Neutrophil (primary cell): Measurements from ENCODE around the gene ZNF75A.

Source experiments
- H3K27ac ChIP-seq: fragments of 200-600 bp; sonication (generic); 2 replicates; pipeline ENCODE4 v1.5.1; 2016; ENCODE audit warnings: mild to moderate bottlenecking, moderate library complexity
- H3K27me3 ChIP-seq: fragments of 200-600 bp; sonication (generic); 2 replicates; pipeline ENCODE4 v1.6.0; 2016; ENCODE audit warnings: mild to moderate bottlenecking
- H3K36me3 ChIP-seq: fragments of 200-600 bp; sonication (generic); 2 replicates; pipeline ENCODE4 v1.5.1; 2017
- H3K4me1 ChIP-seq, 2 experiments: fragments of 200-600 bp in 1 of 2; sonication (generic) in 1 of 2; 1 replicate in 1 of 2; 2 replicates in 1 of 2; pipeline versions ENCODE4 v1.5.1 to v1.6.1; 2013 to 2016; ENCODE audit warnings: low read depth in 1 of 2, low read length in 1 of 2, mild to moderate bottlenecking in 1 of 2, moderate library complexity in 1 of 2; ENCODE audit not compliant: control insufficient read depth in 1 of 2, insufficient read depth in 1 of 2
- H3K4me3 ChIP-seq, 2 experiments: fragments of 200-600 bp in 1 of 2; sonication (generic) in 1 of 2; 1 replicate in 1 of 2; 2 replicates in 1 of 2; pipeline ENCODE4 v1.5.1; 2013 to 2016; ENCODE audit warnings: low read depth in 1 of 2, low read length in 1 of 2, mild to moderate bottlenecking in 1 of 2, moderate library complexity in 1 of 2
- H3K9me3 ChIP-seq: fragments of 200-600 bp; sonication (generic); 2 replicates; pipeline ENCODE4 v1.5.1; 2016
- TF ChIP-seq, protein P1 (sequence below): fragments of 200-600 bp; sonication (generic); IDR thresholded peaks from 2 replicates; pipeline ENCODE4 v1.5.1; 2016; ENCODE audit warnings: antibody characterized with exemption

Gene ZNF75A

DNA sequence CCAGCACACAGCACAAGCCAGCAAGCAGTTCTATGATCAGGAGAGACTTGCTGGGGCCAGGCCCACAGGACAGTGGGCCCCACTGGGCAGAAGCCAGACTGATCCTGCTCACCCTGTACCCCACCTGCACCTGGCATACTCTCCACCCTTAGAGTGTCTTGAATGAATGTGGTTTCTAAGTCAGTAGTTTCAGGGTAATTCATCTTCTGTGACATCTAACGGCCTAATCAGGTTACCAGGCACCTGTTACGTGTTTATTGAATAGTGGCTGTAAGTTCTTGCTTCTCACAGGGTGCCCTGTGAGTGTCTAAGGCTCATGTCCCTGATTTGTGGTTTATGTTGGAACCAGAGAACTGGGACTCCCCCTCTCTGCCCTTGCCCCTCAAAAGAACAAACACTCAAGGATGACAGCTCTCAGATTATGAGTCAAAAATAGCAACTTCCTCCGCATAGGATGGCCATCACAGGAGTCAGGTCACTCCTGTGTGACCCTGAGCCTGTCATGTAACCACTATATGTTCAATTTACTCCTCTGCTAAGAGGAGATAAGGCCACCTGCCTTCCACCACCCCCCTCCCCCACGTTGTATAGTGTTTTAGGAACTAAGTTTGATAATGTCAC, 43.4 kb downstream of the ZNF75A start:
- Histone ChIP-seq H3K4me3 (no peak overlapping the region), H3K9me3 (no peaks in the 10 kb centered on the region), H3K4me1 (no peaks in the 10 kb centered on the region), H3K27ac (no peak overlapping the region), H3K36me3 (no peaks in the 10 kb centered on the region), H3K27me3 (peaks cover 16% of the 10 kb centered on the region)
- TF ChIP-seq, protein P1, sequence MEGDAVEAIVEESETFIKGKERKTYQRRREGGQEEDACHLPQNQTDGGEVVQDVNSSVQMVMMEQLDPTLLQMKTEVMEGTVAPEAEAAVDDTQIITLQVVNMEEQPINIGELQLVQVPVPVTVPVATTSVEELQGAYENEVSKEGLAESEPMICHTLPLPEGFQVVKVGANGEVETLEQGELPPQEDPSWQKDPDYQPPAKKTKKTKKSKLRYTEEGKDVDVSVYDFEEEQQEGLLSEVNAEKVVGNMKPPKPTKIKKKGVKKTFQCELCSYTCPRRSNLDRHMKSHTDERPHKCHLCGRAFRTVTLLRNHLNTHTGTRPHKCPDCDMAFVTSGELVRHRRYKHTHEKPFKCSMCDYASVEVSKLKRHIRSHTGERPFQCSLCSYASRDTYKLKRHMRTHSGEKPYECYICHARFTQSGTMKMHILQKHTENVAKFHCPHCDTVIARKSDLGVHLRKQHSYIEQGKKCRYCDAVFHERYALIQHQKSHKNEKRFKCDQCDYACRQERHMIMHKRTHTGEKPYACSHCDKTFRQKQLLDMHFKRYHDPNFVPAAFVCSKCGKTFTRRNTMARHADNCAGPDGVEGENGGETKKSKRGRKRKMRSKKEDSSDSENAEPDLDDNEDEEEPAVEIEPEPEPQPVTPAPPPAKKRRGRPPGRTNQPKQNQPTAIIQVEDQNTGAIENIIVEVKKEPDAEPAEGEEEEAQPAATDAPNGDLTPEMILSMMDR = no peak

DNA sequence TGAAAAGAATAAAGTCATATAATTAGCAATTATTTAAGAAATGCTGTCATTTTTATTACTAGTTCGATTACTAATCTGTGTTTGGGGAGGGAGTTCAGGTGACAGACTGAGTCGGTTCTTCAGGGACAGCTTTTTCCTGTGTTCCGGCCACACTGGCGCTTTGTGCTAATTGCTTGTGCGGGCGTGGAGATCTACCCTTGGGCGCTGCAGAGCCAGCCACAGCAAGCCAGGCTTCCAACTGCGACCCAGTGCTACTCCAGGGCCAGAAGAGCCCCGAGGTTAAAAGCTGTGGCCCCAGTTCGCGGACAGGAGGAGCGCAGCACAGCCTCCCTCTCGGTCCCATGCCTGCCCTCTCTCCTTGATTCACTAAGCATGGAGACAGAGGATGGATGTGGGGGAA, 43.9 kb downstream of the ZNF75A start:
- Histone ChIP-seq H3K9me3 (no peaks in the 10 kb centered on the region), H3K36me3 (no peaks in the 10 kb centered on the region), H3K4me3 (no peak overlapping the region), H3K27ac (no peak overlapping the region), H3K4me1 (no peaks in the 10 kb centered on the region), H3K27me3 (peaks cover 16% of the 10 kb centered on the region)
- TF ChIP-seq, protein P1 = no peak

GRCh38 chr16:3355589-3355988, 50.3 kb downstream of the ZNF75A start, which contains the start of gene OR2C1:
TSS of gene OR2C1 (plus strand) at chr16:3355889. CDS start at chr16:3355941, 52 bp downstream.
- TF ChIP-seq, protein P1 = no peak
- Histone ChIP-seq H3K36me3 (no peaks in the 10 kb centered on the region), H3K9me3 (no peaks in the 10 kb centered on the region), H3K27ac (no peak within 1 kb of the TSS), H3K27me3 (peaks cover 26% of the 10 kb centered on the region), H3K4me1 (no peaks in the 10 kb centered on the region), H3K4me3 (no peak within 1 kb of the TSS)

DNA sequence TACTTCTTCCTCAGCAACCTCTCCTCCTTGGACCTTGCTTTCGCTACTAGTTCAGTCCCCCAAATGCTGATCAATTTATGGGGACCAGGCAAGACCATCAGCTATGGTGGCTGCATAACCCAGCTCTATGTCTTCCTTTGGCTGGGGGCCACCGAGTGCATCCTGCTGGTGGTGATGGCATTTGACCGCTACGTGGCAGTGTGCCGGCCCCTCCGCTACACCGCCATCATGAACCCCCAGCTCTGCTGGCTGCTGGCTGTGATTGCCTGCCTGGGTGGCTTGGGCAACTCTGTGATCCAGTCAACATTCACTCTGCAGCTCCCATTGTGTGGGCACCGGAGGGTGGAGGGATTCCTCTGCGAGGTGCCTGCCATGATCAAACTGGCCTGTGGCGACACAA, 50.8 kb downstream of the ZNF75A start:
- TF ChIP-seq, protein P1 = no peak
- Histone ChIP-seq H3K4me3 (no peak overlapping the region), H3K27me3 (peaks cover 31% of the 10 kb centered on the region), H3K36me3 (no peaks in the 10 kb centered on the region), H3K4me1 (no peaks in the 10 kb centered on the region), H3K9me3 (no peaks in the 10 kb centered on the region), H3K27ac (no peak overlapping the region)

- H3K27ac ChIP-seq = no peak overlapping the region
- H3K9me3 ChIP-seq = no peaks in the 10 kb centered on the region
- H3K4me3 ChIP-seq = no peak overlapping the region
- H3K4me1 ChIP-seq = no peaks in the 10 kb centered on the region
- H3K27me3 ChIP-seq = peaks cover 55% of the 10 kb centered on the region
- TF ChIP-seq, protein P1 = no peak
- no peaks in the 10 kb centered on the region for H3K36me3 ChIP-seq
These were observed 53.6 kb downstream of the ZNF75A start for GRCh38 chr16:3358871-3359270.
